HuH-7.5 (cell line): ENCODE results near the gene C16orf92.
A peak's percentile ranks its signal among the peaks of the same experiment; 100 is the strongest.

Experiments used
- DNase-seq: peaks from one replicate; pipeline ENCODE4 v3.0.0; 2011; ENCODE audit warnings: low spot score

Gene C16orf92, protein sequence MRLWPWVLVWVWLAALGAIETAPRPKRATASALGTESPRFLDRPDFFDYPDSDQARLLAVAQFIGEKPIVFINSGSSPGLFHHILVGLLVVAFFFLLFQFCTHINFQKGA

DNA sequence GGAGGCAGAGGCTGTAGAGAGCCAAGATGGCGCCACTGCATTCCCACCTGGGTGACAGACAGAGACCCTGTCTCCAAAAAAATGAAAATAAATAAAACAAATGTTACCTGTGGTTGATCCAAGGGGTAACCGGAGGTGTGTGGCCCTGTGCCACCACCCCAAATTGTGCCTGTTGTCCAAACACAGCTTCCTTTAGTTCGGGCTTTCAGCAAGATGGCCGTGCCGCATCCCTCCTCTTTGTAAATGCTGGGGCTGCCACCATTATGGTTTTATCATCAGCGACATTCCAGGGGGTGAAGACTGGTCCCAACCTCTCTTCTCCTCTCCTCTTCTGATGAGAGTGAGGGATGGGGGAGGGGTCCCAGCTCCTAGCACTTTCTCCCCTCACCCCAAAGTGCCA is at the start of gene C16orf92:
Gene C16orf92, plus strand, starts transcription at position 312 of the 400 bp plus-strand sequence. CDS start 143 bp downstream, outside the sequence.
- no peak for DNase-seq

DNA sequence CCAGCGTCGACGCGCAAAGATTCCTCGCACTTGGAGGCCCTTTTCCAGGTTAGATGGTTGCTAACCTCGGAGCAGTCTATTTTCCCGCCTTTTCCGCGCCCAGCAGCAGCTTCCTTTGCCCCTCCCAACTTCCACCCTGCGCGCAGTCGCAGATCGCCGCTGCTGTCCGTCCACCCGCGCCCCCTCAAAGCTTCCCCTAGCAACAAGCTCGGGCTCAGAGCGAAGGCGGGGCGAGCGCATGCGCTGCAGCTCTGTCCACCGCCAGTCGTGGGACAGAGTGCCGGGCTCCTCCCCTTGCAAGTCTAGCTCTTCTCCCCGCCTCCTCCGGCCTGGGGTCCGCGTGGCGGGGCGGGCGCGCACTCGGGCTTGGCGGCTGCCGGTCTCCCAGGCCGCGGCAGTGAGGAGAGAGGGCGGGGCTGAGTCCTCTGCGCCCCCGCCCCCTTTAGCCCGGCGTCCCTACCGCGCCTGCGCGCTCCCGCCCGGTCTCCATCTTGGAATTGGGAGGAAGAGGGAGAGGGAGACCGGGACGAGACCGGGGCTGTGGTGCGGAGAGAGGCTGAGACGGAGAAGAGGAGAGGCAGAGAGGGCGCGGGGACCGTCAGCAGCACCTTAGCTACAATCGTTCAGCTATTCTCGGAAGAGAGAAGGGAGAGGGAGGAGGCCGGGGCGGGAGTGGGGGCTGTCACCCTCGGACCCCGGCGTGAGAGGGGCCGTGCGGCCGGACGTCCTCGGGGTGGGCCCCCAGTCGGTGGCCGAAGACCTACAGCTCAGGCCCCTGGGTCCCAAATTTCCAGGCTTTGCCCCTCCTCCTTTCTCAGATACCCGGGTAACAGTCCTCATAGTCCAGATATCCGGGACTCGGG is 49.4 kb upstream of the C16orf92 start, which contains the start of gene TAOK2:
Gene TAOK2, plus strand, starts transcription at position 485 of the 863 bp plus-strand sequence. CDS start 3,905 bp downstream, outside the sequence.
- DNase-seq, result peak; percentile 98

DNA sequence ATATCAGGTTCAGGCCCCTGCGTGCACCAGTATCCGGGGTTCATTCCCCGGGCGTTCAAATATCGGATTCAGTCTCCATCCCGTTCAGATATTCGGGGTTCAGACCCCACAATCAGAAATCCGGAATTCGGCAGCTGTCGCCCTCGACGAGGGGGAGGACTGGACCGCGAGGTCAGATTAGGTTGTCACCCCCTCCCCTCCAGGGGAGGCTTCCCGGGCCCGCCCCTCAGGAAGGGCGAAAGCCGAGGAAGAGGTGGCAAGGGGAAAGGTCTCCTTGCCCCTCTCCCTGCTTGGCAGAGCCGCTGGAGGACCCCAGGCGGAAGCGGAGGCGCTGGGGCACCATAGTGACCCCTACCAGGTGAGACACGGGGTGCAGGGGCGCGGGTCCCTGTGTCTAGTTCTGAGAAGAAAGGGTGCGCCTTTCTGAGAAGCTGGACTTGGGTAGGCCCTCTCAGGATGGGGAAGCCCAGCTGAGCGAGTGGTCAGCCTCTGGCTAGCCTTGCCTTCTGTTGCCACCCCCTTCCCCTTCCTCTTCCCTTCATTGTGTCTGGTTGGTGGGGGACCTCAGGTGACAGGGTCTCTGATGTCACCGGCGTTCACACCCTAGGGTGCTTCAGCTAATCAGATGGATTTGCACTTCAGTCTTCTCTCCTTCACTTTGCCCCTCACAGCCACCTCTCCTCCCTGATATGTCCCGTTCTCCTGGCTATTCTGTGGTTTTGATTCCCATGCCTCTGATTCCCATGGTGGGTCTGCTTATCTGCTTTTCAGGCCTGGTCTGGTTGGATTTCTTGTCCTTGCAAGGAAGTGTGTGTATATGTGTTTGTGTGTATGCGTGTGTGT is 48.5 kb upstream of the C16orf92 start:
- DNase-seq, result peak; percentile 29

DNA sequence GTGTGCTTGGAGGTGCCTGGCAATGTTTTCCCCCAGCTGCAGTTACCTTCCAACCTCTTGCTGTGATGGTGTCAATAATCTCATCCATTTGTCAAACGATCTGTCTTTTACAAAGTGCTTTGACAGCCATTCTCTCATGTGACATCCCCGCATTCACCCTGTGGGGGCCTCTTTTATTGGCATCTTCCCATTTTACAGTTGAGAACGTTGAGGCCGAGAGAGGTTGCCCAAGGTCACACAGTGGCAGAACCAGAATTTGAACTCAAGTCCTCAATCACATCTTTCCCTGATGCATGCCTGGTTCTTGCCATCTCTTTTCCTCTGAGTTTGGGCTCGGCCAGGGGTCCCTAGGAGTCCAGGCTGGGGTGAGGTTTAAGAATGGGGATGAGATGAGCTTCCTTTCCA is 47.9 kb upstream of the C16orf92 start:
- DNase-seq, result no peak

DNA sequence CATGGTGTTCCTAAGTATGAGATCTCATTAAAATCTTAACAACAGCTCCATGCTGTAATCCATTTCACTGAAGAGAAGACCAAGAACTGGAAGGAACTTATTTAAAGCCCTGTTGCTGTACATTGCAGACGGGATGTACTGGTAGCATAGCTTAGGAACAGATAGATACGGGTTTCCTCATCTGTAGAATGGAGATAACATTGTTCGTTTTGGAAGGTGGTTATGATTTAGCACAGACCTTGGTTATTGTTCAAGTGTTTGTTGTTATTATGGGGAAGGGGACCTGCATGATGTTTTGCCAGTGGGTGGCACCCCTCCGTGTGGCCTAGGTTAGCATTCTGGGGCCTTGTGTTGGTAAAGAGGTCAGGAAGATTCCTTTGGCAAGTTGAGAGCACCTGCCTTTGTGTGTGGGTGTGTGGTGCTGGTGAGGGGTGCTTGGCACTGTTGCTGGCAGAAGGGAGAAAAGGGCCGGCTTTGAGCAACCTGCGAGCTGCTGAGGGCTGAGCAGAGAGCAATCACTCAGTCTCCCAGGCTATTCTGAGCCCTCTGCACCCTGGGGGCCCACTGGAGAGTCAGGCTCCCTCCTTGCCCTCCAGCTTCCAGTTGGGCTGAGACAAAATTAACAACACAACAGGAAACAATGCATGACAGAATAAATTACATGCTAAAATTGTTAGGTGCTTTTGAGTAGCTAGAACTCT is 47.0 kb upstream of the C16orf92 start:
- no peak for DNase-seq

DNA sequence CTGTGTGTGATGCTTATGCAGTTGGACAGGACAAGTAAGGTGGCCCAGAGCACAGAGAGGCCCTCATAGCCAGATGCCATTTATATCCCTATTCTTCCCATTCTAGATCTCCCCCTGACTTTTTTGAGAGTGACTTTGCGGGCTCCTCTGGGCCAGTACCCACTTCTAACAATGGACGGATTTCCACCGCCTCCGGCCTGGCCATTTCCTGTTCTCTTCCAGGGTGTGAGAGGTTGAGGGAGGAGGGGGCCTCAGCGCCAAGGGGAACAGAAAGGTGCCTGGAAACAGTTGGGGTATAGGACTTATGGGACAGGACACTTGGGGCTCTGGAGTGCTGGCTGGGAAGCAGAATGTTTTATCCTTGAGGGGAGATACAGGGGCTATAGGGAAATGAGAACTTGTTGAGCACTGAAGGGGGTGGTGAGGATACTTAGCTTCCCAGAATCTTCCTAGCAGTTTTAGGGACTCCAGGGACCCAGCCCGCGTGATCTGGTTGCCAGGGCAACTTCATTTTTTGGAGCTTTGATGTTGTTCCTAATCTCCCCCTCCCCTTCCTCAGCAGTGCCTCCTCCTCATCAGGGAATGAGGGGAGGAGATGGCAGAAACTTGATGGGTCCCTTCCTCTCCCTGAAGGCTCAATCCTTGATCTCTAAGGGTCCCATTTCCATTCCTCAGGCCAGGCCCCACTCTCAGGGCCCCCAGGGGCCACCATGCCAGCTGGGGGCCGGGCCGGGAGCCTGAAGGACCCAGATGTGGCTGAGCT is 45.8 kb upstream of the C16orf92 start:
- DNase-seq, result no peak

DNA sequence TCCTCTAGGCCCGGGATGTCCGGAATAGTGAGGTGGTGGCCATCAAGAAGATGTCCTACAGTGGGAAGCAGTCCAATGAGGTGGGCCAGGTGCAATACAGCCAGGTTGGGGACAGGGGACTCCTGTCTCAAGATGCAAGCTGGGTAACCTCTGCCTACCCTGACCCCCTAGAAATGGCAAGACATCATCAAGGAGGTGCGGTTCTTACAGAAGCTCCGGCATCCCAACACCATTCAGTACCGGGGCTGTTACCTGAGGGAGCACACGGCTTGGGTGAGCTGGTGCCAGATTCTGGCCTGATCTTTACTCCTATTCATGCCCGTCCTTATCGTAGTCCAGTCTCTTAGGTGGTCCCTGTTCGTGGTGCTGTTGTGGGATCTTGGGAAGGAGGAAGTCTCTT is 44.9 kb upstream of the C16orf92 start:
- no peak for DNase-seq

DNA sequence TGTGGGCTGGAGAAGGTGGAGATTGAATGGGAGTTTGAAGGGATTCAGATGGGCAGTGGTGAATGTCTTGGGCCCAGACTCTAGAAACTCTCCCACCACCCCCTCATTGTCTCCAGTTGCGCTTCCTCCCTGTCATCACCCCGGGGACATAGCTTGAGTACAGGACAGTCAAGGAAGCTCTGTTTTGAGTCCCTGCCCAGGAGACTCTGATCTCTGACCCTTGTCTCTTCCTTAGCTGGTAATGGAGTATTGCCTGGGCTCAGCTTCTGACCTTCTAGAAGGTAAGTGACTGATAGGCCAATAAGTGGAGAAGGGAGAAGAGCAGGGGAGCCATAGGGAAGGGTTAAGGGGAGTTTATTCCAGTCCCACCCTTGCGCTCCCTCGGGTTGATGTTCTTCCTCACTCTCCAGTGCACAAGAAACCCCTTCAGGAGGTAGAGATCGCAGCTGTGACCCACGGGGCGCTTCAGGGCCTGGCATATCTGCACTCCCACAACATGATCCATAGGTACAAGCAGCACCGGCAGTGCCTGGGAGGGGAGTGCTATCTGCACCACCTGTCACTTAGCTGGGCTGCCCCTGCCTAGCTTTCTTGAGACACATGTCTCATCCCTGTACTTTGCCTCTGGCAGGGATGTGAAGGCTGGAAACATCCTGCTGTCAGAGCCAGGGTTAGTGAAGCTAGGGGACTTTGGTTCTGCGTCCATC is 44.3 kb upstream of the C16orf92 start:
- no peak for DNase-seq

DNA sequence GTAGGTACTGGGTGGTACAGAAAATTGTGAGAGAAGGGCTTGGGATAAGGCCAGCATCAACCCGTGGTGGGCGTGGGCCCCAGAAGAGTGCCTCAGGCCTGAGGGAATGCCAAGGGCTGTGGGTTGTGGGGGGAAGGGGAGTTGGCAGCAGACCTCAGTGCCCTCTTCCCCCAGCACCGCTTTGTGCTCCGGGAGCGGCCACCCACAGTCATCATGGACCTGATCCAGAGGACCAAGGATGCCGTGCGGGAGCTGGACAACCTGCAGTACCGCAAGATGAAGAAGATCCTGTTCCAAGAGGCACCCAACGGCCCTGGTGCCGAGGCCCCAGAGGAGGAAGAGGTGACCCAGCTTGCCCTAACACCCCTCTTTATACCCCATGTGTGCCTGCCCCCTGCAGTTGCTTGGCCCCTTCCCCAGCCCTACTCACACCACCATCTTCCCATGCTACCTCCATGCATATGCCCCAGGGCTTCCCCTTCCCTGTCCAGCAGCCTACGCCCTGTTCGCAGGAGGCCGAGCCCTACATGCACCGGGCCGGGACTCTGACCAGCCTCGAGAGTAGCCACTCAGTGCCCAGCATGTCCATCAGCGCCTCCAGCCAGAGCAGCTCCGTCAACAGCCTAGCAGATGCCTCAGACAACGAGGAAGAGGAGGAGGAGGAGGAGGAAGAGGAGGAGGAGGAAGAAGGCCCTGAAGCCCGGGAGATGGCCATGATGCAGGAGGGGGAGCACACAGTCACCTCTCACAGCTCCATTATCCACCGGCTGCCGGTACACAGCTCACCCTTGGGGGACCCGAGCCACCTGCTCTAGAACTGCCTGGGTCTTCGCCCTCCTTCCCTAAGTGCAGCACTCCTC is 40.2 kb upstream of the C16orf92 start:
- no peak for DNase-seq

DNA sequence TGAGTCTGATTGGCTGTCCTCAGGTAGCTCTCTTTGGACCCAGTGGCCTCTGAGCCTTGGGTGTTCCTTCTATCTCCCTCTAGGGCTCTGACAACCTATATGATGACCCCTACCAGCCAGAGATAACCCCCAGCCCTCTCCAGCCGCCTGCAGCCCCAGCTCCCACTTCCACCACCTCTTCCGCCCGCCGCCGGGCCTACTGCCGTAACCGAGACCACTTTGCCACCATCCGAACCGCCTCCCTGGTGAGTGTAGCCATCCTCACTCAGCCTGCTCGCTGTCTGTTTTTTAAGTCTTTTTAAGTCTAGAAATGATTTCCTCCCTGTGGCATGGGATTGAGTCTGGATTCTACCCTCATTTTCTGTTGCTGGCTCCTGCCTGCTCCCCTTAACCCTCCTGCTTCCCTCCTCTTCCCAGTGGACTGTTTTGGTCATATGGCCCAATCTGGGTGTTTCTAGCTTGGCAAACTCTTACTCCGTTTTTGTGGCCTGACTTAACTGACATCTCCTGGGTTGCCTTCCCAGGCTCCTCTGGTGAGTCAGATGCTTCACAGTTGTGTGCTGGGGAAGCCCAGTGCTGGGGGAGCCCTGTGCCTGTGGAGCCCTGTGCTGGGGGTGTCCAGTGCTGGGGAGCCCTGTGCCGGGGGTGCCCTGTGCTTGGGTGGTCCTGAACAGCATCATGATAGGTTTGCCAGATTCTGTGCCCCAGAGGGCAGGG is 39.4 kb upstream of the C16orf92 start:
- DNase-seq, result no peak

DNA sequence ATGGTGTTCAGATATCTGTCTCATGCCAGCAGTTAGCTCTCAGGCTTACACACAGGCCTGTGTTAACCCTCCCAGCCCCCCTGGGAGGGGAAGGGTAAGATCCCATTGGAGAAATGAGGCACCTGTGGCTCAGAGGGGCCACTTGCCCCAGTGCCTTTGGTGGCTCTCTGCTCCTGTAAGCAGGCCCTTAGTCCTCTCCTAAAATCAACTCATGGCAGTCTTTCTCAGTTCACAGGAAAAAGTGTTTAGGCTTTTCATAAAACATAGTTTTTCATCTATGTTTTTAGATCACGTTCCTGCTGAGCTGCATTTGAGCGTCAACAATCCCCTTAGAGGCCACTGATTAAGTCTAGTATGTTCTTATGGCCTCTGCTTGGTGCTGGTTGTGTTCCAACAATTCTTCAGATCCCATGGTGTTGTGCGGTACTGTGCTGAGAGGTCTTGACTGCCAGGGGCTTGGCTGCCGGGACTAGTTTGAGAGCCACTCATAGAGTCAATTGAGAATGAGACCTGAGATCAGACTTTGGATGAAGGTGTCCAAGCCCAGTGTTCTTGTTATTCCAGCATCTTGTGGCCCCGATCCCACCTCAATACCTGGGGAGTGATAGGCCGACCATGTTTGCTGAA is 38.7 kb upstream of the C16orf92 start:
- DNase-seq, result no peak

DNA sequence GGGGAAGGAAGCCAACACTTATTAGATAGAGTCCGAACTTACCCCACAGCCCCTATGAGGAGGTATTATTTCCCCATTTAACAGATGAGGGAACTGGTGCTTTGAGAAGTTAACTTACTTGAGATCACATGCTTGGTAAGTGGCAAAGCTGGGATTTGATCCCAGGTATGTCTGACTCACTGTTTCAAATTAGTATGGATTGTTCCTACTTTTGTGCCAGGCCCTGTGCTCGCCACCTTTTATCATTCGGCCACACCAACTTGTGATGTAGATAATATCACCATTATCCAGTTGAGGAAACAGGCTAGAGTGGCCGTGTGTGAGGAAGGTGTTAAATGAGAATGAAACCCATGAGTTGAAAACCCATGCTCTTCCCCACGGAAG is 38.2 kb upstream of the C16orf92 start:
- no peak for DNase-seq

DNA sequence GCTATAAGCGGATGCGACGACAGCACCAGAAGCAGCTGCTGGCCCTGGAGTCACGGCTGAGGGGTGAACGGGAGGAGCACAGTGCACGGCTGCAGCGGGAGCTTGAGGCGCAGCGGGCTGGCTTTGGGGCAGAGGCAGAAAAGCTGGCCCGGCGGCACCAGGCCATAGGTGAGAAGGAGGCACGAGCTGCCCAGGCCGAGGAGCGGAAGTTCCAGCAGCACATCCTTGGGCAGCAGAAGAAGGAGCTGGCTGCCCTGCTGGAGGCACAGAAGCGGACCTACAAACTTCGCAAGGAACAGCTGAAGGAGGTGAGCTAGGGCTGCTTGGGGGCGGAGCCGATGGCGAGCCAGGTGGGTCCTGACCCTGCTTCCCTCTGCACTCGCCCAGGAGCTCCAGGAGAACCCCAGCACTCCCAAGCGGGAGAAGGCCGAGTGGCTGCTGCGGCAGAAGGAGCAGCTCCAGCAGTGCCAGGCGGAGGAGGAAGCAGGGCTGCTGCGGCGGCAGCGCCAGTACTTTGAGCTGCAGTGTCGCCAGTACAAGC is 37.7 kb upstream of the C16orf92 start:
- no peak for DNase-seq

DNA sequence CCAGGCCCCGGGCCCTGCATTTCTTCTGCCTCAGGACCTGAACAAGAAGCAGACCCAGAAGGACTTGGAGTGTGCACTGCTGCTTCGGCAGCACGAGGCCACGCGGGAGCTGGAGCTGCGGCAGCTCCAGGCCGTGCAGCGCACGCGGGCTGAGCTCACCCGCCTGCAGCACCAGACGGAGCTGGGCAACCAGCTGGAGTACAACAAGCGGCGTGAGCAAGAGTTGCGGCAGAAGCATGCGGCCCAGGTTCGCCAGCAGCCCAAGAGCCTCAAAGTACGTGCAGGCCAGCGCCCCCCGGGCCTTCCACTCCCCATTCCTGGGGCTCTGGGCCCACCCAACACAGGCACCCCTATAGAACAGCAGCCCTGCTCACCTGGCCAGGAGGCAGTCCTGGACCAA is 36.8 kb upstream of the C16orf92 start:
- no peak for DNase-seq

DNA sequence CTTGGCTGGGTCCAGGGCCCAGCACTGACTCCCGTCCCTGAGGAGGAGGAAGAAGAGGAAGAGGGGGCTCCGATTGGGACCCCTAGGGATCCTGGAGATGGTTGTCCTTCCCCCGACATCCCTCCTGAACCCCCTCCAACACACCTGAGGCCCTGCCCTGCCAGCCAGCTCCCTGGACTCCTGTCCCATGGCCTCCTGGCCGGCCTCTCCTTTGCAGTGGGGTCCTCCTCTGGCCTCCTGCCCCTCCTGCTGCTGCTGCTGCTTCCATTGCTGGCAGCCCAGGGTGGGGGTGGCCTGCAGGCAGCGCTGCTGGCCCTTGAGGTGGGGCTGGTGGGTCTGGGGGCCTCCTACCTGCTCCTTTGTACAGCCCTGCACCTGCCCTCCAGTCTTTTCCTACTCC is 36.1 kb upstream of the C16orf92 start:
- DNase-seq, result no peak

DNA sequence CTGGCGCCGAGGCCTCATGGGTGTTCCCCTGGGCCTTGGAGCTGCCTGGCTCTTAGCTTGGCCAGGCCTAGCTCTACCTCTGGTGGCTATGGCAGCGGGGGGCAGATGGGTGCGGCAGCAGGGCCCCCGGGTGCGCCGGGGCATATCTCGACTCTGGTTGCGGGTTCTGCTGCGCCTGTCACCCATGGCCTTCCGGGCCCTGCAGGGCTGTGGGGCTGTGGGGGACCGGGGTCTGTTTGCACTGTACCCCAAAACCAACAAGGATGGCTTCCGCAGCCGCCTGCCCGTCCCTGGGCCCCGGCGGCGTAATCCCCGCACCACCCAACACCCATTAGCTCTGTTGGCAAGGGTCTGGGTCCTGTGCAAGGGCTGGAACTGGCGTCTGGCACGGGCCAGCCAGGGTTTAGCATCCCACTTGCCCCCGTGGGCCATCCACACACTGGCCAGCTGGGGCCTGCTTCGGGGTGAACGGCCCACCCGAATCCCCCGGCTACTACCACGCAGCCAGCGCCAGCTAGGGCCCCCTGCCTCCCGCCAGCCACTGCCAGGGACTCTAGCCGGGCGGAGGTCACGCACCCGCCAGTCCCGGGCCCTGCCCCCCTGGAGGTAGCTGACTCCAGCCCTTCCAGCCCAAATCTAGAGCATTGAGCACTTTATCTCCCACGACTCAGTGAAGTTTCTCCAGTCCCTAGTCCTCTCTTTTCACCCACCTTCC is 35.5 kb upstream of the C16orf92 start:
- DNase-seq, result no peak

DNA sequence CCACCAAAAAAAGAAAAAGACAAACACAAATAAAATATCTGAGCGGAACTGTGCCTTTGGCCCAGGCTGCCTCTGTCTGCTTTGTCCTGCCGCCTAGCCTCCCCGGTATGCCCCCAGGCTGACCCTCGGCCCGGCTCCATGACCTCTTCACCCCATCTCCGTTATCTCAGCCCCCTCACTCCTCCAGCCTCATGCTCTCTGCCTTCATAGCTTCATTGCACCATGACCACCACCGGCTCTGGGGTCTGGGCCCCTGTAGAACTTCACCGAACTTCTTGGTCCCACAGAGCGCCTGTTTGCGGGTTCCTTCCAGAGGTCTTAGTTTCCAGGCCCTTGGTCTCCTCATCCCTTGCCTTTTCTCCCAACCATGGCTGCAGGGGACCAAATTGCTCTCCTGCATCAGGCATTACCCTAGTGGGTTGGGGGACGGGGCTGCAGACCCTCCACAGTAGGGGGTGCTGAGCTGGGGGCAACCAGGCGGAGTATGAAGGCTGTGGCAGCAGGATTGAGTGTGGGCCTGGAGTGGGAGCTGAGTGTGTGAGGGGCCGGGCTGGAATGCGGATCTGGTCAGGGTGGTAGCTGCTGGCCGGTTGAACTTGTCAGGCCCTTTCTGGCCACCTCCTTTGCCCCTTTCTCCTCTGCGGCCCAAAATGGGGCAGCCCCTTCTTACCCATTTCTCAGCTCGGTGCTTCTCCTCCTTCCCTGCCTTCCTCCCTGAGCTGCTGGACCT is 34.5 kb upstream of the C16orf92 start:
- no peak for DNase-seq
